Neutrophil (primary cell): Measurements from ENCODE around the gene SMARCB1.

Source experiments
- H3K27ac ChIP-seq: fragments of 200-600 bp; sonication (generic); 2 replicates; pipeline ENCODE4 v1.5.1; 2016; ENCODE audit warnings: mild to moderate bottlenecking, moderate library complexity
- H3K27me3 ChIP-seq: fragments of 200-600 bp; sonication (generic); 2 replicates; pipeline ENCODE4 v1.6.0; 2016; ENCODE audit warnings: mild to moderate bottlenecking
- H3K36me3 ChIP-seq: fragments of 200-600 bp; sonication (generic); 2 replicates; pipeline ENCODE4 v1.5.1; 2017
- H3K4me1 ChIP-seq, 2 experiments: fragments of 200-600 bp in 1 of 2; sonication (generic) in 1 of 2; 1 replicate in 1 of 2; 2 replicates in 1 of 2; pipeline versions ENCODE4 v1.5.1 to v1.6.1; 2013 to 2016; ENCODE audit warnings: low read depth in 1 of 2, low read length in 1 of 2, mild to moderate bottlenecking in 1 of 2, moderate library complexity in 1 of 2; ENCODE audit not compliant: control insufficient read depth in 1 of 2, insufficient read depth in 1 of 2
- H3K4me3 ChIP-seq, 2 experiments: fragments of 200-600 bp in 1 of 2; sonication (generic) in 1 of 2; 1 replicate in 1 of 2; 2 replicates in 1 of 2; pipeline ENCODE4 v1.5.1; 2013 to 2016; ENCODE audit warnings: low read depth in 1 of 2, low read length in 1 of 2, mild to moderate bottlenecking in 1 of 2, moderate library complexity in 1 of 2
- H3K9me3 ChIP-seq: fragments of 200-600 bp; sonication (generic); 2 replicates; pipeline ENCODE4 v1.5.1; 2016
- TF ChIP-seq, protein P1 (sequence below): fragments of 200-600 bp; sonication (generic); IDR thresholded peaks from 2 replicates; pipeline ENCODE4 v1.5.1; 2016; ENCODE audit warnings: antibody characterized with exemption

The SMARCB1 gene

DNA sequence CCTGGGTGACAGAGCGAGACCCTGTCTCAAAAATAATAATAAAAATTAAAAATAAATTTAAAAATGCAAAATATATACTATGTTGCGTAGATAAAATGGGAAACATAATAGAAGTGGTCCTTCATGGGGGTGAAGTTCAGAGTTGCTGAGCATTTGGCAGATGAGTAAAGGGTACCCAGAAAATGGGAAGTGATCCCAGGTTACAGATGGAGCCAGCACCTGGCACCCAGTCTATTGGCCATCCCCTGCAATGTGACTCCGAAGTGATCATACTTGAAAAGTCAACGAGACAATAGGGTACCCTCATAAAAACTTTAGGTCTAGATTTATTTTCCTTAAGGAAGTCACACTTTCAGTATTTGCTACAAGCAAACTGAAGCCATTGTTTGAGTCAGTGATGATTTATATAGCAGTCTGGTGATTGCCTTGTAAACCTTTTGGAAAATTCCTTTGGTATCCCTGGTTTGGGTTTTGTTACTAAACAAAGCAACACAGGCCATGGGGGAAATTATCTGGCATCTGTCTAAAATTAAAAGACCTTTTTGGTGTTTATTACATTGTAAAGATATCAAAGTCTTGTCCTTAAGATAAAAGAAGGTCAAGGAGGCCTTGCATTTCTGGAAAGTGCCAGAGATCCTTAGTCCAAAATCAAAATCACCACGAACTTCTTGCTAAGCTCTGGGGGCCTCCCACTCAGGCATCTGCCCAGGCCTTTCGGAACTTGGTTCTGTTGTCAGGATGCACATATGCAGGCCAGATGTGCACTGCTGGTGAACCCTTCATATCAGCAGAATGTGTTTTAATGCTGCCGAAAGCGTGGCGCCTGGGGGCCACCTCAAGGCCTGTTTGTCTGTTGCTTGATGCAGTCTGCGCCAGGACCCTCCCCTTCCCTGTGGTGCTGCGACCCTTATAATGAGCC is 4.3 kb downstream of the SMARCB1 start:
- H3K4me1 ChIP-seq: peaks cover 13 to 14% of the 10 kb centered on the region in 2 experiments
- no peaks in the 10 kb centered on the region for H3K27me3 ChIP-seq
- H3K9me3 ChIP-seq: no peaks in the 10 kb centered on the region
- TF ChIP-seq, protein P1, sequence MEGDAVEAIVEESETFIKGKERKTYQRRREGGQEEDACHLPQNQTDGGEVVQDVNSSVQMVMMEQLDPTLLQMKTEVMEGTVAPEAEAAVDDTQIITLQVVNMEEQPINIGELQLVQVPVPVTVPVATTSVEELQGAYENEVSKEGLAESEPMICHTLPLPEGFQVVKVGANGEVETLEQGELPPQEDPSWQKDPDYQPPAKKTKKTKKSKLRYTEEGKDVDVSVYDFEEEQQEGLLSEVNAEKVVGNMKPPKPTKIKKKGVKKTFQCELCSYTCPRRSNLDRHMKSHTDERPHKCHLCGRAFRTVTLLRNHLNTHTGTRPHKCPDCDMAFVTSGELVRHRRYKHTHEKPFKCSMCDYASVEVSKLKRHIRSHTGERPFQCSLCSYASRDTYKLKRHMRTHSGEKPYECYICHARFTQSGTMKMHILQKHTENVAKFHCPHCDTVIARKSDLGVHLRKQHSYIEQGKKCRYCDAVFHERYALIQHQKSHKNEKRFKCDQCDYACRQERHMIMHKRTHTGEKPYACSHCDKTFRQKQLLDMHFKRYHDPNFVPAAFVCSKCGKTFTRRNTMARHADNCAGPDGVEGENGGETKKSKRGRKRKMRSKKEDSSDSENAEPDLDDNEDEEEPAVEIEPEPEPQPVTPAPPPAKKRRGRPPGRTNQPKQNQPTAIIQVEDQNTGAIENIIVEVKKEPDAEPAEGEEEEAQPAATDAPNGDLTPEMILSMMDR: no peak
- no peak overlapping the region for H3K4me3 ChIP-seq
- no peak overlapping the region for H3K27ac ChIP-seq
- peaks cover 41% of the 10 kb centered on the region for H3K36me3 ChIP-seq

DNA sequence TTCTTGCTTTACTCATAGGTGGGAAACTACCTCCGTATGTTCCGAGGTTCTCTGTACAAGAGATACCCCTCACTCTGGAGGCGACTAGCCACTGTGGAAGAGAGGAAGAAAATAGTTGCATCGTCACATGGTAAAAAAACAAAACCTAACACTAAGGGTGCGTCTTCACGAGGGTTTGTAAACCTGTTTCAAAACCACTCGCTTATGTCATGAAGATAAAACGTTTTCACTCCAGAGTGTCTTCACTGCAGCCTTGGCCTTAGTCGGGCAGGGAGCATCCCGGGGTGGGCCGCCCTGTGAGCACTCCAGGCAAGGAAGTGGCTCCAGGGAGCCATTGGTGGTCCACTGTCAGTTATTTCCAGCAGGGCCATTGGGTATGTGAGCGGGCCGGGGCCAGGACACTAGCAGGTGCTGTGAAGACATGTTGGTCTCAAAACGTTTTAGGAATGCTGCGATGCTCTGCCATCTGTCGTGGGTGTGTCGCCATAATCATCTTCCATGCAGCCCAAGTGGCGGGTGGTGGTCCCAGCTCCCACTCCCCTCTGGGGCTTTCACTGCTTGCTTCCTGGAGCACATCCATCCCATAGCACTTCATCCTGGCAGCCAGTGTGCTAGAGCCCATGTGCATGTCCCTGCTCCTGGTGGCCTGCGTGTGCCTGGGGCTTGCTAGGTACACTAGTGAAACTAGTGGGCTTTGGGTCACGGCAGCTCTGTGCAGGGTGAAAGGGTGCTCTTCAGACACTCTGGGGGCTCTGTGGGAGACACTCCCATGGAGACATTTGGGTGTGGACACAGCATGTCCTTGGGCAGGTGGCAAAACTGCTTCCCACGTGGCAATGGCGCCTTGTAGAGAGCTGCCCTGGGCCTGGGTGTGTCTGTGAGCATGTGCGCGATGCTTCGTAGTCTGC is 5.2 kb downstream of the SMARCB1 start:
- Histone ChIP-seq H3K27me3 (no peaks in the 10 kb centered on the region), H3K4me1 (peaks cover 8% of the 10 kb centered on the region in 2 experiments), H3K9me3 (no peaks in the 10 kb centered on the region), H3K27ac (no peak overlapping the region), H3K36me3 (peaks cover 48% of the 10 kb centered on the region), H3K4me3 (no peak overlapping the region)
- TF ChIP-seq, protein P1: no peak

DNA sequence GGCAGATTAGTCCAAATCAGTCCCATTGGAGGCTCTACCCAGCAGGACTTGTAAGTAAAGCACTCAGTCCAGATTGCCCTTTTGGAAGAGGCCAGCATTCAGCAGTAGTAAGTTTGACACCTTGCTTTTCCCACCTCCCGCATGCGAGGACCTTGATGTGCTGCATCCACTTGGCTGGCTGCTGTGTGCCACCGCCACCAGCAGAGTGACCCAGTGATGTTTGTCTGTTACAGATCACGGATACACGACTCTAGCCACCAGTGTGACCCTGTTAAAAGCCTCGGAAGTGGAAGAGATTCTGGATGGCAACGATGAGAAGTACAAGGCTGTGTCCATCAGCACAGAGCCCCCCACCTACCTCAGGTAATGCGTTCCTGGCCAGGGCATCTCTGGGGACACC is 6.6 kb downstream of the SMARCB1 start:
- Histone ChIP-seq H3K4me3 (no peak overlapping the region), H3K4me1 (no peaks in the 10 kb centered on the region), H3K27me3 (no peaks in the 10 kb centered on the region), H3K27ac (no peak overlapping the region), H3K36me3 (peaks cover 56% of the 10 kb centered on the region), H3K9me3 (no peaks in the 10 kb centered on the region)
- TF ChIP-seq, protein P1: no peak

DNA sequence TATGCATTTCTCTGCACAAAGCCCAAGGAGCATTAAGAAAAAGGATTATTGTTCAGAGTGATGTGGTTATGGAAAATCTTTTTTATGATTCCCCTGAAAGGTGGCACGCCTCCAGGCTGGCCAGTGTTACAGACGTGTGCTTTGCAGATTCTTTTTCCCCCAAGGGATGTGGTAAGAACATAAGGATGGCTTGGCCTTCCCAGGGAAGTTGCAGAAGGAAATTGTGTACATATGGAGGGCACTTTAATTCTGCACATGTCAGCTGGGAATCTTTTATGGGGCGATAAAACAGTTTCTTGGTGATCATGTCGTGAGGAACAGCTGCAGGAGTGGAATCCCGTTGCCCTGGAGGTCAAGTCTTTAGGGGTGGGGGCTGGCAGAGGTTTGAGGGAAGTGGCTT is 9.7 kb downstream of the SMARCB1 start:
- Histone ChIP-seq H3K36me3 (peaks cover 78% of the 10 kb centered on the region), H3K4me1 (no peaks in the 10 kb centered on the region), H3K27me3 (no peaks in the 10 kb centered on the region), H3K9me3 (no peaks in the 10 kb centered on the region), H3K27ac (no peak overlapping the region), H3K4me3 (no peak overlapping the region)
- TF ChIP-seq, protein P1: no peak

DNA sequence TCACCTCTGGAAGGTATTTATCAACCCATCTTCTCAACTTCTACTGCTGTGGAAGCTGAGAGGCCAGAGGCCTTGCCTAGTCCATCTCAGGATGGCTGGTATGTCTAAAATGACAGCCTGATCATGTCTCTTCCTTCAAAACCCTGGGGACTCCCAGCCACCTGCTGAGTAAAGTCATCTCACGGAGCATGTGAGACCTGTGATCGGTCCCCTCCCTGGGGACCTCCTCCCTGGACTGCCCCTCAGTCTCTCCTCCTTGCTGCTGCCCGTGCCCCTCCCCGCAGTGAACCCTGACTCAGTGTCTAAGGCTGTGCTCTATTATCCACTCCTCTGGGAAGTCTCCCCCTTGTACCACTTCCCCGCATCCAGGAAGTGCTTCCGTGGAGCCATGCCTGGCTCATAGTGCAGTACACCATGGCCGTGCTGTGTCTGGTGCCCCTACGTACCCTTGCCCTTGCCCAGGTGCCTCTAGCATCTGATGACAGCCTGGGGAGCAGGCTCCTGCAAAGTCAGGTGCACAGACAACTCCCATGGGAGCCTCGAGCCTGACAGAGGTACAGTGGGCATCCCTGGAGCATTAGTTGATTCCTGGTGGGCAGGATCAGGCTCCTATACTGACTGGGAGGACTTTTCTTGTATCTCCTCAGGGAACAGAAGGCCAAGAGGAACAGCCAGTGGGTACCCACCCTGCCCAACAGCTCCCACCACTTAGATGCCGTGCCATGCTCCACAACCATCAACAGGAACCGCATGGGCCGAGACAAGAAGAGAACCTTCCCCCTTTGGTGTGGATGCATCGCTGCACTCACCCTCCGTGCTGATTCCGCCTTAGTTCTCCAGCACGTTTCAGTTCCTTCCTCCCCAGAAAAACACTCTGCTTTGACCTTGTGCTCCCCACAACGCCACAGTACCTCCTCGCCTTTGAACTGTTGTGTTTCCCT is 13.8 kb downstream of the SMARCB1 start:
- Histone ChIP-seq H3K4me3 (no peak overlapping the region), H3K36me3 (peaks cover 83% of the 10 kb centered on the region), H3K4me1 (no peaks in the 10 kb centered on the region), H3K9me3 (no peaks in the 10 kb centered on the region), H3K27me3 (no peaks in the 10 kb centered on the region), H3K27ac (no peak overlapping the region)
- TF ChIP-seq, protein P1: no peak
